Cardiac muscle cell (in vitro differentiated cells and primary cell): ENCODE data around the gene DHRS4L2. TPM values are rescaled to one million over a fixed set of nuclear protein-coding genes. Genes with fewer than 3 reads are reported as not detected.
"Not testable (repeated sequence)": the region's sequence is repeated elsewhere in the genome, so short reads cannot be mapped to it uniquely, and the experiment has no call there.

ENCODE experiments used
- DNase-seq, 2 donors: peaks; one replicate each; pipeline versions ENCODE4 v3.0.0 to v3.0.0-alpha.2; 2010 to 2017; ENCODE audit warnings: low read depth in 1 of 2, low spot score in 1 of 2
- H3K27ac ChIP-seq: fragments of 200-600 bp; sonication (generic); 2 replicates; pipeline ENCODE4 v1.5.1; 2016
- H3K27me3 ChIP-seq: fragments of 200-600 bp; sonication (generic); 2 replicates; pipeline ENCODE4 v1.6.0; 2016; ENCODE audit warnings: control low read depth
- H3K36me3 ChIP-seq: fragments of 200-600 bp; sonication (generic); 2 replicates; pipeline ENCODE4 v1.5.1; 2016; ENCODE audit warnings: control low read depth
- H3K4me1 ChIP-seq: fragments of 200-600 bp; sonication (generic); 2 replicates; pipeline ENCODE4 v1.8.1; 2017; ENCODE audit warnings: low read depth, mild to moderate bottlenecking, mixed run types
- H3K4me3 ChIP-seq: fragments of 200-600 bp; sonication (generic); 2 replicates; pipeline ENCODE4 v1.5.1; 2016; ENCODE audit warnings: mild to moderate bottlenecking
- H3K9me3 ChIP-seq: fragments of 200-600 bp; sonication (generic); 2 replicates; pipeline ENCODE4 v1.5.1; 2017; ENCODE audit warnings: low read depth, mild to moderate bottlenecking, control low read depth
- polyA plus RNA-seq: library from polyadenylated mRNA; unstranded; fragments of >200 nt; fragmentation: Nextera tagmentation; extraction: Ambion mirVana; gene quantifications from 2 replicates; pipeline ENCODE4 v1.2.1, GENCODE V29; 2016
- total RNA-seq: library from RNA; depleted of rRNA; stranded (reverse); fragments of >200 nt; gene quantifications from 2 replicates; pipeline ENCODE4 v1.2.3, GENCODE V29; 2016
- TF ChIP-seq, protein P1 (sequence below): IDR thresholded peaks from 2 replicates; pipeline ENCODE4 v1.5.1; 2012; ENCODE audit warnings: low read depth, mild to moderate bottlenecking, low read length

DHRS4L2 gene
- total RNA-seq (13.7 and 17.0 TPM in 2 replicates), polyA plus RNA-seq (23.7 and 33.1 TPM in 2 replicates)

DNA sequence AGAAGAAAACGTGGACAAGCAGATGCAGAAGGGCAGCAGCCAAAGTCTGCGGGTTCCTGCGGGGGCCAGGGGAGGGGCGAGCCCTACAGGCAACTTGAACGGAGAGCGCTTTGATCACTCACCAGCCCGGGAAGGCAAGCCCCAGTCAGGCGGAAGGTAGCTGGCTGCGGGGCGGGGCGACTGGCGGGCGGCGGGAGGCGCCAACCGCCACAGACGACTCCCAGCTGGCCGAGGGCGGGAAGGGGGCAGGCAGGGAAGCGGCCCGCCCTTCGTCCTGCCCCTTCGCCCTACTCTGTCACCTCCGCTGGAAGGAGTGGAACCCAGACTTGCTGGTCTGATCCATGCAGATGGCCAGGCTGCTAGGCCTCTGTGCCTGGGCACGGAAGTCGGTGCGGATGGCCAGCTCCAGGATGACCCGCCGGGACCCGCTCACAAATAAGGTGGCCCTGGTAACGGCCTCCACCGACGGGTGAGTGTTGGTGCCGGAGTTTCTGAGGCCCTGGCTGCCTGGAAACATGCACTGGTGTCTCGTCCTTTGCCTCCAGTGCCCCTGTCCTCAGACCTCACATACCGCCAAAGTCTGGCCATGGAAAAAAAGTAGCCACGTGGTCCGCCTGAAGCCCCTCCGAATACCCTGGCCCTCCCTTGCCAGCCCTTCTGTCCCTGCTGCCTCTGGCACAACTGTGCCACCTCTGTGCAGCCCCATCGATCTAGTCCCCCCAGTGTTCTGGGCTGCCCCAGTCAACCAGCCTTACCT is at the start of gene DHRS4L2:
Gene DHRS4L2, plus strand, starts transcription at position 323 of the 757 bp plus-strand sequence. Its CDS starts 19 bp downstream, at position 342.
- DNase-seq, result peak; percentile 76 to 86
- H3K4me1 ChIP-seq, H3K27ac ChIP-seq, H3K9me3 ChIP-seq, H3K27me3 ChIP-seq, H3K36me3 ChIP-seq: not testable (repeated sequence)
- H3K4me3 ChIP-seq, result peak within 1 kb of the TSS; percentile 3

DNA sequence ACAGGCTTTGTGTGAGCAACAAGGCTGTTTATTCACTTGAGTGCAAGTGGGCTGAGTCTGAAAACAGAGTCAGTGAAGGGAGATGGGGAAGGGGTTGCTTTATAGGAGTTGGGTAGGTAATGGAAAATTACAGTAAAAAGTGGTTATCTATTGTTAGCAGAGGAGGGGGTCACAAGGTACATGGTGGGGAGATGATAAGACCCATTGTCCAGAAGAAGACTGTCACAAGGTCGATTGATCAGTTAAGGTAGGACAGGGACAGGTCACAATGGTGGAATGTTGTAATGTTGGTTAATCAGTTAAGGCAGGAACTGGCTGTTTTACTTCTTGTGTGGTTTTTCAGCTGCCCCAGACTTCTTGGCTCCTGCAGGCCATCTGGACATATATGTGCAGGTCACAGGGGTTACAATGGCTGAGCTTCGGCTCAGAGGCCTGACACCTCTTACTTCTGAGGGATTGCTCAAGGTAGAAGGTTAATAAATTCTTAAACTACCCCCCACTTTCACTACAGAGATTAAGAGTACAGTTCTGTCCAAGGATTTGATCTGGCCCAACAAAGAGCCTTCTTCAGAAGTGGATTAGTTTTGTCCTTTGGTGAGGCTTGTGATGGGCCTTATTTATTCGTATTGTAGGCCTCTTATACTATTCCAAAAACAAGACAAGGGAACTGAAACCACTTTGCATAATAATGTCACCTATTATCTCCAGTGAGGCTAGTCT is 49.0 kb upstream of the DHRS4L2 start:
- no peaks in the 10 kb centered on the region for H3K4me1 ChIP-seq
- TF ChIP-seq, protein P1, sequence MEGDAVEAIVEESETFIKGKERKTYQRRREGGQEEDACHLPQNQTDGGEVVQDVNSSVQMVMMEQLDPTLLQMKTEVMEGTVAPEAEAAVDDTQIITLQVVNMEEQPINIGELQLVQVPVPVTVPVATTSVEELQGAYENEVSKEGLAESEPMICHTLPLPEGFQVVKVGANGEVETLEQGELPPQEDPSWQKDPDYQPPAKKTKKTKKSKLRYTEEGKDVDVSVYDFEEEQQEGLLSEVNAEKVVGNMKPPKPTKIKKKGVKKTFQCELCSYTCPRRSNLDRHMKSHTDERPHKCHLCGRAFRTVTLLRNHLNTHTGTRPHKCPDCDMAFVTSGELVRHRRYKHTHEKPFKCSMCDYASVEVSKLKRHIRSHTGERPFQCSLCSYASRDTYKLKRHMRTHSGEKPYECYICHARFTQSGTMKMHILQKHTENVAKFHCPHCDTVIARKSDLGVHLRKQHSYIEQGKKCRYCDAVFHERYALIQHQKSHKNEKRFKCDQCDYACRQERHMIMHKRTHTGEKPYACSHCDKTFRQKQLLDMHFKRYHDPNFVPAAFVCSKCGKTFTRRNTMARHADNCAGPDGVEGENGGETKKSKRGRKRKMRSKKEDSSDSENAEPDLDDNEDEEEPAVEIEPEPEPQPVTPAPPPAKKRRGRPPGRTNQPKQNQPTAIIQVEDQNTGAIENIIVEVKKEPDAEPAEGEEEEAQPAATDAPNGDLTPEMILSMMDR, result no peak
- peaks cover 3% of the 10 kb centered on the region for H3K36me3 ChIP-seq
- DNase-seq, result no peak
- no peaks in the 10 kb centered on the region for H3K9me3 ChIP-seq
- no peaks in the 10 kb centered on the region for H3K27me3 ChIP-seq
- no peak overlapping the region for H3K4me3 ChIP-seq
- H3K27ac ChIP-seq, result no peak overlapping the region

DNA sequence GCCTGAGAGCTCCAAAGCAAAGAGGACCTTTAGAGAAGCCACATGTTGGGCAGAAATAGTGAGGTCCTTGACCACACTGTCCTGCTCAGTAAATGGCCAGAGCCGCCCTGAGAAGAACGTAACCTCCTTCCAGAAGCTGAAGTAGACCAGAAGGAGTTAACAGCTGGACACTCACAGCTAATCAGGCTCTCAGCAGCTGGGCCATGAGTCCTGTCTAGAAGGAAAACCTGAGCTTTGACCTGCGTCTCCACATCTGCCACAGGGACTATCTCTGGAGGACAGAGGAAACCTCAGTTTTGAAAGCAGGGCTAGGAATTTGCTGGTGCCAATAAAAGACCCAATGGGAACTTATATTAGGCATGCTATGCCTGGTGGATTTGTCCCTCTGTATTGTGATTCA is 47.5 kb upstream of the DHRS4L2 start:
- TF ChIP-seq, protein P1, result no peak
- Histone ChIP-seq H3K4me1 (no peaks in the 10 kb centered on the region), H3K27ac (no peak overlapping the region)

DNA sequence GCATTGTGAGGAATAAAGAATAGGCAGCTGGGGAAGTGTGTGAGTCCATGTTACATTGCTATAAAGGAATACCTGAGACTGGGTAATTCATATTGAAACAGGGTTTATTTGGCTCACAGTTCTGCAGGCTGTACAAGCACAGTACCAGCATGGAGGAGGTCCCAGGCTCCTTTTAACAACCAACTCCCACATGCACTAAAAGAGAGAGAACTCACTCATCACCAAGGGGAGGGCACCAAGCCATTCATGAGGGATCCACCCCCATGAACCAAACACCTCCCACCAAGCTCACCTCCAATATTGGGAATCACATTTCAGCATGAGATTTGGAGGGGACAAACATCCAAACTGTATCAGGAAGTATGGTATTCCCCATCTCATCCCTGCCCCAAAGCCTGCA is 47.1 kb upstream of the DHRS4L2 start:
- H3K4me1 ChIP-seq, result no peaks in the 10 kb centered on the region
- DNase-seq, result no peak

More for the DNA sequence above, 47.5 kb upstream of the DHRS4L2 start:
- peaks cover 3% of the 10 kb centered on the region for H3K36me3 ChIP-seq
- H3K9me3 ChIP-seq, result no peaks in the 10 kb centered on the region
- DNase-seq, result no peak
- no peak overlapping the region for H3K4me3 ChIP-seq
- no peaks in the 10 kb centered on the region for H3K27me3 ChIP-seq

DNA sequence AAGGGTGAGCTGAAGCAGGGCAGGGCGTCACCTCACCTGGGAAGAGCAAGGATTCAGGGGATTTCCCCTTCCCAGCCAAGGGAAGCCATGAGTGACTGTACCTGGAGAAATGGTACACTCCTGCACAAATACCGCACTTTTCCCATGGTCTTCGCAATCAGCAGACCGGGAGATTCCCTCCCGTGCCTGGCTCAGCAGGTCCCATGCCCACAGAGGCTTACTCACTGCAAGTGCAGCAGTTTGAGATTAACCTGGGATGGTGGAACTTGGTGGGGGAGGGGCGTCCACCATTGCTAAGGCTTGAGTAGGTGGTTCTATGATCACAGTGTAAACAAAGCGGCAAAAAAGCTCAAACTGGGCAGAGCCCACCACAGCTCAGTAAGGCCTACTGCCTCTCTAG is 46.1 kb upstream of the DHRS4L2 start:
- no peaks in the 10 kb centered on the region for H3K9me3 ChIP-seq

More for the DNA sequence above, 47.1 kb upstream of the DHRS4L2 start:
- Histone ChIP-seq H3K4me3 (no peak overlapping the region), H3K27me3 (no peaks in the 10 kb centered on the region), H3K9me3 (no peaks in the 10 kb centered on the region), H3K27ac (no peak overlapping the region), H3K36me3 (peaks cover 3% of the 10 kb centered on the region)
- TF ChIP-seq, protein P1, result no peak

DNA sequence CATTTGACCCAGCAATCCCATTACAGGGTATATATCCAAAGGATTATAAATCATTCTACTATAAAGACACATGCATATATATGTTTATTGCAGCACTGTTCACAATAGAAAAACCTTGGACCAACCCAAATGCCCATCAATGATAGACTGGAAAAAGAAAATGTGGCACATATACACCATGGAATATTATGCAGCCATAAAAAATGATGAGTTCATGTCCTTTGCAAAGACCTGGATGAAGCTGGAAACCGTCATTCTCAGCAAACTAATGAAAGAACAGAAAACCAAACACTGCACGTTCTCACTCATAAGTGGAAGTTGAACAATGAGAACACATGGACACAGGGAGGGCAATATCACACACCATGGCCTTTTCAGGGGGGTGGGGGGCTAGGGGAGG is 39.7 kb upstream of the DHRS4L2 start:
- not testable (repeated sequence) for H3K9me3 ChIP-seq, H3K27me3 ChIP-seq, H3K4me3 ChIP-seq, DNase-seq, H3K27ac ChIP-seq, H3K4me1 ChIP-seq, H3K36me3 ChIP-seq

More for the DNA sequence above, 46.1 kb upstream of the DHRS4L2 start:
- Histone ChIP-seq H3K27me3 (no peaks in the 10 kb centered on the region), H3K4me3 (no peak overlapping the region), H3K4me1 (no peaks in the 10 kb centered on the region), H3K36me3 (peaks cover 3% of the 10 kb centered on the region), H3K27ac (no peak overlapping the region)
- DNase-seq, result no peak
- TF ChIP-seq, protein P1, result no peak
